ENCODE results near the gene ITM2B.
"Not testable (repeated sequence)": the region's sequence is repeated elsewhere in the genome, so short reads cannot be mapped to it uniquely, and the experiment has no call there.

ITM2B gene

DNA sequence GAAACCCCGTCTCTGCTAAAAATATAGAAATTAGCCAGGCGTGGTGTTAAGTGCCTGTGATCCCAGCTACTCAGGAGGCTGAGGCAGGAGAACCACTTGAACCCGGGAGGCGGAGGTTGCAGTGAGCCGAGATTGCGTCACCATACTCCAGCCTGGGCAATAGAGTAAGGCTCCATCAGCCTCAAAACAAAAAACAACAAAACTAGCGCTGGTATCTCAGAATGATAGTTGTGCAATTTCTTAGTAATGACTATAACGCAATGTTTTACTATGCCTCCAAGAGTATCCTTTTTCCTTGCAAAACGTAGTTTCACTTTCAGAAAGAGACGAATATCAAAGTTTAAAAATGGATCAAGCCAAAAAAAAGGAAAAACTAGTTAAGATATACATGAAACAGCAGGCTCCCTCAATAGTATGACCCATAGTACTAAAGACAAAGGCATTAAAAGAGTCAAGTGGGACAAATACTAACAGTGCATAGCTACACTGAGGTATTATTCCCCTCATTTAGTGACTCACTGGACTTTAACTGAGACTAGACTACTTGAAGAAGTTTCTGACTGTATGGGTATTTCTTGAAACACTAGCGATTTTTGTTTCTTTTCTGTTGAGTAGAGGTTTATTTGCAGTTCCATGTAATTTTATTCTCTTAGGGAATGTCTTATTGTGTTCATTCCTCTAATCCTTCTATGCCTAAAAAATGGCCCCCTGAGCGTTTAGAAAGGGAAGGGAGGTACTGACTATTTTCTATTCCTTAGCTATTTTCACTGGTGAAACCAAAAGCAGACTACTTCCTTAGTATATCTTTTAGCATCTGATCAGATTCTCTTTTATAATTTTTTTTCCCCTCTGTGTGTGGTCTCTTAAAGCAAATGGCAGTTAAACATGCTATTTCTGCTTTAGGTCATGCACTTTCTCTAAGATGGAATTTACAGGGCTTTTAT, 10.4 kb upstream of the ITM2B start:
- H3K27ac ChIP-seq, result no peak overlapping the region
- no peak for DNase-seq (ENCODE audit: low read depth, low spot score)

DNA sequence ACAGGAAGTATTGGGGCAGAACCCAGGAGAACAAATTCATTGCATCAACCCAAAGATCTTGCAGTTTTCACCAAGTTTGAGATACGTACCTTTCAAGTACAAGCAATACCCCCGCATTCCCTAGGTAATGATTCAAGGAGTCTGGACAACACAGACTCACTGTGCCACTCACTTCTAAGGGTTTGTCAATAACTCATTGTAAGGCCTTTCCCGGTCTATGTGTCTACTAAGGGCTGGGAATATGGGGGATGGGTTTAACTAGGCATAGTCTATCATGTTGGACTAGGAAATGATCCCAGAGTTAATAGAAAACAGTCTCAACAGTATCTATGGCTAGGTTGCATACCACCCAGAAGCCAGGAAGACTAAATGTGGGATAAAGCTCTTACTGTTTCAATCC, 8.3 kb upstream of the ITM2B start:
- DNase-seq (ENCODE audit: low read depth, low spot score), result no peak
- H3K27ac ChIP-seq, result no peak overlapping the region

DNA sequence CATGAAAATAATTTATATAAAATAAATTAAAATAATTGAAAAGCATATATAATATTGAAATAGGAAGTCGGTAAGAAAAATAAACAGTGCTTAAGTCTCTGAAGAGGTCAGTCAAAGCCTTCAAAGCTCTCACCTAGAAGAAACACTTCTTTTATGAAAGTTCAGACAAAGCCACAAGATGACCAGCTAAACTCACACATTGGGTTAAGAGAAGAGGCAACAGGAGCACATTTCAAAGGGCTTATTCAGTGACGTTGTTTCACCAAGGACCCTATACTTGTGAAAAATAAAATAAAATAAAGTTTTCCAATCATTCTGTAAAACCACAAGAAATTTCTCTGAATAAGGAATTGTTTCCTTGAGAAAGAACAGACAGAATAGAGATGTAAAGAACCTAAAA, 2.5 kb upstream of the ITM2B start:
- DNase-seq (ENCODE audit: low read depth, low spot score), result no peak
- H3K27ac ChIP-seq, result no peak overlapping the region

DNA sequence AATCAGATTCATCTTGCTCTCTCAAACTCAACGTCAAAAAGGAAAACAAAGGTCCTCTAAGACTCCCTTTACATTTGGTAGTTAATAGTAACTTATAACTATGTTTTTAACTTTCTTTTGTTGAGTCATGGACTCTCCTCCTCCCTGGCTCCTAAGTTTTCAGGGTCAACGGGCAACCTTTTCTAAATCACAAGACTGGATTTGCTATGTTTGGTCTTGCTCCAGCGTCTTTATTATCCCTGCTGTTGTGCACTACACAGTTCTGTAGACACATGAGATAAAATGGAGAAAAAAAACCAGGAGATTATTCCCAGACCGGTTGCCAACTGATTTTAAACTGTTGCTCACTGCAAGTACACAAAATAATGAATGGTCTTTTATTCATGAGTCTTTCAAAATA, 1.9 kb upstream of the ITM2B start:
- H3K27ac ChIP-seq, result no peak overlapping the region
- no peak for DNase-seq (ENCODE audit: low read depth, low spot score)

DNA sequence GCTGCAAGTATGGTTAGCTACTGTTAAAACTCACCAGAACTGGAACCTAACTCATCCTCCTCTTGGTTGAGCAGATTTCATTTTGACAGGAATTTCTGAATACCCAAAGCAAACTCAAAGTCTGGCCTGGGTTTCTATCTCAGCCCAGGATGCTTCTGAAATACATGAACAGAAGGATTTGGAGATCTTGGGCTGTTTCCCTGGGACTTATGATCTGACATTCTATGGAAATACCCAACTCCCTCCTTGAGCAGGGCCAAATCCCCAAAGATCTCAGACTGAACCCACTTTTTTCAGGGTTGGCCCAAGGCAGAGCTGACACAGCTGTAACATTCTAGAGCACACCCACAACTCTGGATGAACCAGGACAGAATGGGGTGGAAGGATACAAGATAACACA, 1.1 kb upstream of the ITM2B start:
- peak overlapping the region; percentile 81 for H3K27ac ChIP-seq
- DNase-seq (ENCODE audit: low read depth, low spot score), result no peak

DNA sequence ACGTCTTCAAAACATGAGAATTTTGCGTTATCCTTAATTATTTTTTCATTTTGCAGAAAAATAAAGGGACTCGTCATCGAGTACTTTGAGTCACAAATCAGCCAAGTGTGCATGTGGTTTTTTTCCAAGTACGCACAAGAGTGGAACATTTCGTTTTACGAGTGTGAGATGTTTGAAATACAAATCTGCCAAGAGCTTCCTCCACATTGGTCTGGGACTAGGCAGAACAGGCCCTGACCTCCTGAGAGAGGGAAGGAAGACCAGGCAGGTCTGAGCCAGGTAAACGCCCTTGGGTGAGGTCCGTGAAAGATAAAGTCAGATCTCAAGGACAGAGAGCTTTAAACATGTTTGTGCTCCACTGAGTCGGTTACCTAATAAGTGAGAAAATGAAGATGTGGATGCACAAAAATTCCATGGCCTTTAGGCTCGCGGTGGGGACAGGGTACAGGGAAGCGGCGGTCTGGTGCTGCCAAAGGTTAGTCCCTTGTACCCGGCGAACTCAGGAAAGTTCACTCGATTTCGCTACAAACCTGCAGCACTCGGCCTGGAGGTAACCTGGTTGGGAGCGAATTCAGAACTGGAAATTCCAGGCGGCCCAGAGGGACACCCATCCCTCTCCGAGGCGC, 473 bp upstream of the ITM2B start:
- no peak for DNase-seq (ENCODE audit: low read depth, low spot score)
- H3K27ac ChIP-seq, result peak overlapping the region; percentile 81

DNA sequence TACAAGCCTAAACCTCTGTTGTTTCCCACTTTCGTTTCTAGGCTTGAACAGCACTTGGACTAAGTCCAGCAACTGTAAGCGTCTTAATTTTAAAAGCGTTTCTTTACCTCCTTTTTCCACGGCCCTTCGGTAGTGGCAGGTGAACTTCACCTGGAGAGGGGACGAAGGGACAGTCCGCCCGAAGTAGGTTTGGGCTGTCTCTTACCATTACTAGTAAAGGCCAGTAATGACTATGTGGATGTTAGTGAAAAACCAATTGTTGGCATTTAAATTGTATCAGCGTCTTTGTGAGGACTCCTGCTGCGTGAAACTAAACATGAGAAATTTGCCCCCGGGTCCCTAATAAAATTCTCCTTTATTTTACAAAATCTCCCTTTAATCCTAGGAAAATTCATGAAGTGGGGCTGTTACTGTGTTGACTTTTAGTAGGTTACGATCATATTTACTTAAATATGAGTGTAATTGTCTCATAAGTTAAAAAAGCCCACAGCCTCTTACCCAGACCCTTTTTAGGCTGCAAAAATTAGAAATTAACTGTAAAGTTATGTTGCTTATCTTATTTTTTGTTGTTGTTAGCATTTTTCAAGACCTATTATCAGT, 983 bp downstream of the ITM2B start:
- no peak for DNase-seq (ENCODE audit: low read depth, low spot score)
- H3K27ac ChIP-seq, result peak overlapping the region; percentile 81

DNA sequence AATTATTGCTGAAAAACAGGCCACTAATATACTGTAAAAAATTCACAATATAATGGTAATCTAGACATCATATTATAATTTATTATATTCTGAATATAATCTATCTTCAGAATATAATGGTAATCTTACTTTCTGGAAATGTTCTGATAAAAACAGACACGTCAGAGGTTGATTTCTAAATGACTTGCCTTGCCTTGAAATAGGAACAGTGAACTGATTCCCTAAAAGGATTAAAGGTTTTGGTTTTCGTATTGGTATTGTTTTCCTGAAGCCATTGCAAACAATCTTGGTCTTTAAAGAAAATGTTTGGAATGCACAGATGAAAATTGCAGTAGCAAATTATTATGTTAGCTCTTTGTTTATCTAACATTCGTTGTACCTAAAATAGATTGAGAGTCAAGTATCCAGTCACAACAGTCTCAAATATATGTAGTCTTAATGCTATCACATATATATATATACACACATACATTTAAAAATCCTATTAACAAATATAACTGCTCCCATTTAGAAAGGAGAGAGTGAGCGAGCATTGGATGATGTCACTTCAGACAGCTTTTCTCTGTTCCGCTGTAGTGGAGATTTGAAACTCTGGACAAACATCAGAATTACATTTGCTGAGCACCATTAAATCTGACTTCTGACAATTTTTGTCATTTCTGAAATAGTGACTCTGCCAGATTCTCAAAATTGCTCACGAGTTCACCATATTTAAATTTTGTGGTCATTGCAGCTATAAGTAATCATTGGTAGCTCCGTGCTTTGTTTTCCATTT, 1.7 kb downstream of the ITM2B start:
- peak overlapping the region; percentile 81 for H3K27ac ChIP-seq
- no peak for DNase-seq (ENCODE audit: low read depth, low spot score)

DNA sequence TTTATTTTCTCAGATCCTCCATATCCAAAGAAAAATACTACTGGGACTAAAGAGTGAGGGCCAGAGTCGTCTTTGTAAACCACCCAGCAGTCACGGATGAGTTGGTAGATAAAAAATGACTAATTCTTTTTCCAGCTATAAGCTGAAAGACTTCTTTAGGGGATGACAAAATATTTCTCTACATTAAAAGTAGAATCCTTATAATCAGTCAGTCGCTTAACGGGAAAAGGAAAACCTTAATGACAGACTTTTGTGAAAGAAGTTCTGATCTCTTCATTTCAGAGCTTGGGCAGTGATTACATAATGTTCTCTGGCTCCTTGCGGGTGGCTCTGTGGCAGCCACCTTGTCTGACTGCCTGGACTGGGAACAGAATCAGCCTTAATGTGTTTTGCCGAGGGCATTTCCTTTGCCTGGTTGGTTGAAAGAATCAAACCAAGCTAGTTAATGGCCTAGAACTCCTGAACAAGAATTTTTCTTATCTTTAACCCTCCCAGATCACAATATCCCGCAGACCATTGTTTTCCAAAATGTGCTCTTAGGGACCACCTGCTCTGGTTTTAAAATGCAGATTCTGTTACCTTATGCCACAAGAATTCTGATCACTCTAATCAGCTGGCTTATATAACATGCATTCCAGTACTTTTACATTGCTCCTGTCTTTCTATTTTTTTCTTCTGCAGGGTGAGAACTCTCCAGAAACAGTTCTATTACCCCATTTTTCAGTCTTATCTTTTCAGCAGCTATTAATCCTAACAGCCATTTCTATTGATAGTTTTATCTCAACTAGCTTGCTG, 2.5 kb downstream of the ITM2B start:
- DNase-seq (ENCODE audit: low read depth, low spot score), result no peak

DNA sequence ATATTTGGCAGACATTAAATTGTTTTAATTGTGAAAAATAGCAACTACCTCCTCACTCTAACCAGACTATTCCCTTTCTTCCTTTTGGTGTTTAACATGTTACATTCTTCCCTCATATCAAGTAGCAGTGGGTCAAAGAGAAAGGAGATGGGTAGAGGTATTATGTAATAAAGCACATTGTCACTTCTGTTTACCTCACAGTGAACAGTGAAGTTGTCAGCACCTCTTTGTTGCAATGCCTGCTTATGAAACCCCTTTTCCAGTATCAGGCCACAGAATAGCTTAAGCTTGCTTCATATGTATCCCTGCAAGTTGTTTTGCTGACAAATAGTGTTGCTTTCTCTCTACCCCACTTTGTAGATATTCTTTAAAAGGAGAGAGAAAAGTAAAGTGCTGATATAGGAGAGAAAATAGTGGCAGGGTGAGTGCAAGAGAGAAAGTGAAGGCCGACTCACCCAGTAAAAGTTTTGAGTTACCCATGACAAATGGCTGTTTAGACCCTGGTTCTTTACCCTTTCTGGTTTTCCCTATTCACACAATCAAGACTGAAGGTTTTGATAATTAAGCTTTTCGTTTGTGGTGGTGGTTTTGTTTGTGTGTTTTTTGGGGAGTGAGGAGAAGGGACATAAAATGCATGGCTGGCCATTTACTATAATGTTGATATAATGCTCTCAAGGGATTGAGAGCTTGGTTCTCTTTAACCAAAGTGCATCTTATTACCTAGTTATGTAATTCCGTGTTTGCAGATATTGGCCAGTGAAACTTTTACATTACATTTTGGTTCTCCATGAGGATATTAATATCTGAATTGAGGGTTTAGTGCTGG, 3.7 kb downstream of the ITM2B start:
- no peak for DNase-seq (ENCODE audit: low read depth, low spot score)
- peak overlapping the region; percentile 81 for H3K27ac ChIP-seq

More for the DNA sequence above, 2.5 kb downstream of the ITM2B start:
- H3K27ac ChIP-seq, result peak overlapping the region; percentile 81

DNA sequence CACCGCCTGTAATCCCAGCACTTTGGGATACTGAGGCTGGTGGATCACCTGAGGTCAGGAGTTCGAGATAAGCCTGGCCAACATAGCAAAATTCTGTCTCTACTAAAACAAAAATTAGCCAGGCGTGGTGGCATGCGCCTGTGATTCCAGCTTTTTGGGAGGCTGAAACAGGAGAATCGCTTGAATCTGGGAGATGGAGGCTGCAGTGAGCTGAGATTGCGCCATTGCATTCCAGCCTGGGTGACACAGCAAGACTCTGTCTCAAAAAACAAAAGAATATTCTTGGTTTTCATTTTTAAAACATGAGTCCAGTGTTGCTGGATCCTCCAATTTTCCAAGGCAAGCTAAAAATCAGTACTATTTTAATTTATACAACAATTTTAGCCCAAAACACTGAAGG, 6.4 kb downstream of the ITM2B start:
- DNase-seq (ENCODE audit: low read depth, low spot score); H3K27ac ChIP-seq: not testable (repeated sequence)

DNA sequence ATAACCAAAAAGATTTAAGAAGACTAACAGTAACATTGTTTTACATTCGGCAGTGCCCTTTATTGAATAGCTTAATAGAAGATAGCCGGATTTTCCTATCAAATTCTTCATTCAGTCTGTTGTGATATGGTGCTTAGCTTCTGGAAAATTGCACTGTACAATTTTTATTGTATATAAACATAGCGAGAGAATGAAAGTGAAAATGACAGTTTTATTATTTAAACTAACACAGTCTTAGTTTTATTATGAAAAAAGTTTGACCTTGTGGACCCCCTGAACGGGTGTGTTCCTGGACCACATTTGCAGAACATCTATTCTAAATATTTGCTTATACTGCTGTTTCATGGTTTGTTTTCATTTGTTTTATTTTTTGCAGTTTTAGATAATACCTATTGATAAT, 8.6 kb downstream of the ITM2B start:
- DNase-seq (ENCODE audit: low read depth, low spot score), result no peak
- no peak overlapping the region for H3K27ac ChIP-seq

DNA sequence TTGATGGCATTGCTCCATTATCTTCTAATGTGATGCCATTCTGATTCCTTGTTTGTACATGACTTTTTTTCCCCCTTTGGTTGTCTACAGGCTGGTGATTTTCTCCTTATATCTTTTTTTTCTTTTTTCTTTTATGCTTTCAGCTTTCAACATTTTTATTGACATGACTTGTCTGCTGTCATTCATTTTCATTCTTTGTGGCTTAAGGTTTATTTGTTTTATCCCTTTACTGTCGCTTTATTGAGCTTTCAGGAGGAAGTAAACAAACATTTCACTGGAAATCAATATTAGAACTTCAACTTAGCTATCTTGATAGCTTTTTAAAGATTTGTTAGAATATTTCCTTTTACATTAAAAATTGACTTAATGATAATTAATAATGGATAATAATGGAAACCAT, 9.7 kb downstream of the ITM2B start:
- DNase-seq (ENCODE audit: low read depth, low spot score), result no peak

DNA sequence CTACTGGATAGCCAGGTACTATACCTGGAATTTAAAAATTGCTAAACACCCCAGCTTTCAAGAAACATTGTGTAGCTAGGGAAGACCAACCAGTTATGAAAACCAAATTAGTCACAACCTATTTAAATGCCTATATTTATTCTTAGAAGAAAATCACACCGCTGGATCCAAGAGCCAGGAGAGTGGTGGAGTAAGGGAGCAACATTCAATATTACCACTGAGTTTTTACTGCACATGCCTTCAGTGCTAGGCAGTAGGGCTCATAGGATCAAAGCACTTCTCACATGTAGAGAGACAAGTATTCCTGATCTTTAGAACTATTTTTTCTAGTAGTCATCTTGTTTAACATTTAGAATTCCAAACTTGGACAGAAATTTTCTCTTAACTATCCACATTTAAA, 11.2 kb downstream of the ITM2B start:
- H3K27ac ChIP-seq, result no peak overlapping the region
- DNase-seq (ENCODE audit: low read depth, low spot score), result no peak

More for the DNA sequence above, 9.7 kb downstream of the ITM2B start:
- H3K27ac ChIP-seq, result no peak overlapping the region

DNA sequence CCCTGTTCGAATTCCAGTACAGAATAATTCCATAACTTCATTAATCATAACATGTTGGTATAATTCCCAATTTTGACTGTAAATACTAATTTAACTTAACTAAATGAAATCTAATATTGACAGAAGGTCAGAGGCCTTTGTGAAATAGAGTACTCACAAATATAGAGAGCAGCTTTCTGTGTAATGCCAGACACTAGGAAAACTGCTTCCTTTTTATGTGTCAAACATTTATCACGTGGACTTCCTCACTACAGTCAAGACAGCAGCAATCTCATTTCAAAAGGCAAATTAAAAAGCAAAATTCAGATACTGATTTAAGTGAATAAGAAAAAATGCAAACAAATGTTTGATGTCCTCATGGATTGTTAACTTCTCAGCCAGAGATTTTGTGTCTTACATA, 13.1 kb downstream of the ITM2B start:
- no peak overlapping the region for H3K27ac ChIP-seq
- DNase-seq (ENCODE audit: low read depth, low spot score), result no peak

DNA sequence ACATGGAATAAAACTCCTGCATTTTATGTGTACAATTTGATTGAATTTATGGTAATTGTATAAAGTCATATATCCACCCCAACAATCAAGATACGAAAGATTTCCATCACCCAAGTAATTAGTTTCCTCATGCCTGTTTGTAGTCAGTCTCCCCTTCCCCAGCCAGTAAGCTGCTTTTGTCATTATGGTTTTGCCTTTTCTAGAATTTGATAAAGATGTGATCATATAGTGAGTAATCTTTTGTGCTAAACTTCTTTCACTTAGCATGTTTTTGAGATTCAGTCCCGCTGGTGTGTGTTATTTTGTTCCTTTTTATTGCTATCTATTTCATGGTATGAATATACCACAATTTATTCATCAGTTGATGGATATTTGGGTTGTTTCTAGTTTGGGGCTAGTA, 16.0 kb downstream of the ITM2B start:
- DNase-seq (ENCODE audit: low read depth, low spot score), result no peak
- H3K27ac ChIP-seq, result no peak overlapping the region

DNA sequence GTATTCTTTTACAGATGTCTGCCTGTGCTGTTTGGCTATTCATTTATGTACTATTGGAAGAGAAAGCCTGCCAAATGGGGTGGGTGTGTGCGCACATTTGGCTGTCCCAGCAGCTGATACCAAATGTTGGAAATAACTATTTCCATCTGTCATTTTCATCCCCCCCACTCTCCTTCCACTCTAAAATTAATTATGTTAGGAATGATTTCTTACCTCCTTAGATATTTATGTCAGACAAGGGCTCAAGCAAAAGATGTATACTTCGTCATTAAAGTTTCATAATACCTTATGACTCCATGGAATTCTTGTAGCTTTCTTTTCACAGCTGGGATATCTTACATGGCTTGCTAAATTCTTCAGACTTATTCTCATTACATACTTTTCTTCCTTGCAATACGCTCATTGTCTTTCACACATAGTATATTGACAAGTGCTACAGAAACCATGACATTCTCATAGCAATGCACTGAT, 18.6 kb downstream of the ITM2B start:
- no peak overlapping the region for H3K27ac ChIP-seq
- no peak for DNase-seq (ENCODE audit: low read depth, low spot score)

DNA sequence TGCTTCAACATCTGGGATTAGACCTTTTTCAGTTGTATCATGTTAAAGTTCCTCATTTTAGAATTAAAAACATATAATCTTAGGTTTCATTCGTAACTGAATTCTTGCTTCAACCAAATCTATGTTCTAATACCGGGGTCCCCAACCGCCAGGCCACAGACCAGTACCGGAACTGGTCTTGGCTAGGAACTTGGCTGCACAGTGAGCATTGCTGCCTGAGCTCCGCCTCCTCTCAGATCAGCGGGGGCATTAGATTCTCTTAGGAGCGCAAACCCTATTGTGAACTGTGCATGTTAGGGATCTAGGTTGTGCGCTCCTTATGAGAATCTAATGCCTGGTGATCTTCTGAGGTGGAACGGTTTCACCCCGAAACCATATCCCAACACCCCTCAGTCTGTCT, 19.2 kb downstream of the ITM2B start:
- no peak for DNase-seq (ENCODE audit: low read depth, low spot score)
- H3K27ac ChIP-seq, result no peak overlapping the region

DNA sequence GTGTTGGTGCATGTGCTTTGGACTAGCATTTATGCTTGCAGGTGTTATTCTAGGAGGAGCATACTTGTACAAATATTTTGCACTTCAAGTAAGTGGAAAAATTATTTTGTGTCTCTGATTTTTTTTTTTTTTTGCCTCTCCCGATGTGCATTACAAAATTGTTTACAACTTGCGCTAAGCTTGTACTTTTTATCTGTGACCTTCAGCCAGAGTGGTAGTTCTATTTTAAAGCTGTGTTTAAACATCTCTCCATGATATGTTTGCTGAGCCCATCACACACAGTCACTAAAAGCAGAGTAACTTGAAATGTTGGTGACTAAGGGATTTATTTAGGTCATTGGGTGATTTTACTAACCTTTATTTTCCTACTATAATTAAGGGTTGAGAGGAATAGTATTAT, 20.8 kb downstream of the ITM2B start:
- H3K27ac ChIP-seq, result no peak overlapping the region
- no peak for DNase-seq (ENCODE audit: low read depth, low spot score)
